ENCODE measurements around the gene LAMA2. TPM values are rescaled to one million over a fixed set of nuclear protein-coding genes. Genes with fewer than 3 reads are reported as not detected.

Gene LAMA2
- total RNA-seq, 1 experiment from 2014 or later = 0.02 TPM

DNA sequence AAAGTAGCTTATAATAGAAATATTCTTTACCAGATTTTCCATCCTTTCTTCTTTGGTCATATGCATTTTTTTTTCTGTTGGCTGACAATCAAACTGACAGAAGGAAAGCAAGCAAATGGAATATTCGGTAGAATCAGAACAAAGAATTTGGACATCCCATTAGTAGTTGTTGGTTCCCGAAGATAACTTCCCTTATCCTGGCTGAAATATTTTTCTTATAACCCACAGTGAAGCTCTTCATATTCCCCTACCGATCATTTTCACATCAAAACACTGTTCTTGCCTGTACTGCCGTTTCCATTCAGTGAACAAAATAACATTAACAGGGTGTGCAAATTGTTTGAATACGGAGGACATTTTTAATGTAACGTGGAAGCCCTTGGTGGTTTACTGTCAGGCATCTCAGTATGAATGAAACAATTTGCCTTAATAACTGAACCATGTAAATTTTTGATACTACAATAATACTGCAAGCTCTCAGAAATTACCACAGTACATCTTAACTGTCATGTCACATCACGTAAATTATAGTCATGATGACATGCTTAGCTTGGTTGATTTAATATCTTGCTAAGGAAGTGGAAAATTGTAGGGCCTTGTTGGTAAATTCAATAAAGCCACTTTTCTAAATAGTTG is 311.5 kb downstream of the LAMA2 start:
- H3K4me3 ChIP-seq (ENCODE audit: low read depth, low read length) = no peak overlapping the region
- H3K27me3 ChIP-seq (replicated peaks; ENCODE audit: control insufficient read depth, insufficient read depth, low read length) = no peaks in the 10 kb centered on the region
- intact Hi-C loops (cut with micrococcal nuclease; ENCODE audit: unreplicated experiment) = no loop called here
- no peaks in the 10 kb centered on the region for H3K9me3 ChIP-seq
- H3K4me1 Mint-ChIP-seq (ENCODE audit: low read depth, unreplicated experiment) = peaks cover 10% of the 10 kb centered on the region
- no peaks in the 10 kb centered on the region for H3K36me3 Mint-ChIP-seq (ENCODE audit: insufficient read depth, unreplicated experiment)
- H3K9me3 Mint-ChIP-seq (ENCODE audit: unreplicated experiment) = no peaks in the 10 kb centered on the region
- TF ChIP-seq CTCF (IDR thresholded peaks at IDR 0.05; ENCODE audit: insufficient read depth in 1 of 2, low read depth in 1 of 2, low read length in 1 of 2, severe bottlenecking in 1 of 2, unreplicated experiment in 1 of 2) = no peak
- POLR2A ChIA-PET = no interaction called here
- H3K4me3 Mint-ChIP-seq (ENCODE audit: unreplicated experiment) = no peak overlapping the region
- no peak for DNase-seq
- peaks cover 12% of the 10 kb centered on the region for H3K4me1 ChIP-seq
- no peaks in the 10 kb centered on the region for H3K36me3 ChIP-seq (ENCODE audit: control insufficient read depth, insufficient read depth, low read length)
- no peaks in the 10 kb centered on the region for H3K27me3 Mint-ChIP-seq (ENCODE audit: insufficient read depth, unreplicated experiment)
- BruUV-seq (replicated peaks) = no TSS peak
- no peak overlapping the region for H3K27ac Mint-ChIP-seq (ENCODE audit: unreplicated experiment)
- CTCF ChIA-PET = no interaction called here

DNA sequence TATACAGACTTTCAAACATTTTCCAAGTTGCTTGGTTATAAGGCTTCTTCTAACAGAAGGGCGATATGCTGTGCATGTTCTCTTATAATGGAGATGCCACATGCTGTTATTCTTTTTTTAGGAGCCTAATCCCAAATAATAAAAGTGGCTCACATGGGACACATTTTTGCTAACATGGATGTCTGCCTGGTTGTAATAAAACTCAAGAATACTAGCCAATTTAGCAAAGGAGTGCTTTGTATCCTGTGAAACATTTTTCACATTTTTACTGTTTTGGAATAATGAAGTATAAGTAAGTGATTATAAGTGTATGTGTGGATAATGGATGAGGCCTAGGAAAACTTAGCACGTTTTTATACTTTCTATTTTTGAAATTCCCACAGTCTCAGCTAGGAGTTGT is 312.2 kb downstream of the LAMA2 start:
- Histone ChIP-seq H3K36me3 (ENCODE audit: control insufficient read depth, insufficient read depth, low read length) (no peaks in the 10 kb centered on the region), H3K9me3 (no peaks in the 10 kb centered on the region), H3K27me3 (replicated peaks; ENCODE audit: control insufficient read depth, insufficient read depth, low read length) (no peaks in the 10 kb centered on the region), H3K4me1 (peaks cover 12% of the 10 kb centered on the region), H3K4me3 (ENCODE audit: low read depth, low read length) (no peak overlapping the region)
- no peaks in the 10 kb centered on the region for H3K27me3 Mint-ChIP-seq (ENCODE audit: insufficient read depth, unreplicated experiment)
- TF ChIP-seq CTCF (IDR thresholded peaks at IDR 0.05; ENCODE audit: insufficient read depth in 1 of 2, low read depth in 1 of 2, low read length in 1 of 2, severe bottlenecking in 1 of 2, unreplicated experiment in 1 of 2) = no peak
- H3K27ac Mint-ChIP-seq (ENCODE audit: unreplicated experiment) = no peak overlapping the region
- no peak for DNase-seq
- H3K4me1 Mint-ChIP-seq (ENCODE audit: low read depth, unreplicated experiment) = peaks cover 10% of the 10 kb centered on the region
- ChIA-PET CTCF (no interaction called here), POLR2A (no interaction called here)
- H3K9me3 Mint-ChIP-seq (ENCODE audit: unreplicated experiment) = no peaks in the 10 kb centered on the region
- intact Hi-C loops (cut with micrococcal nuclease; ENCODE audit: unreplicated experiment) = no loop called here
- H3K4me3 Mint-ChIP-seq (ENCODE audit: unreplicated experiment) = no peak overlapping the region
- H3K36me3 Mint-ChIP-seq (ENCODE audit: insufficient read depth, unreplicated experiment) = no peaks in the 10 kb centered on the region
- no TSS peak for BruUV-seq (replicated peaks)

DNA sequence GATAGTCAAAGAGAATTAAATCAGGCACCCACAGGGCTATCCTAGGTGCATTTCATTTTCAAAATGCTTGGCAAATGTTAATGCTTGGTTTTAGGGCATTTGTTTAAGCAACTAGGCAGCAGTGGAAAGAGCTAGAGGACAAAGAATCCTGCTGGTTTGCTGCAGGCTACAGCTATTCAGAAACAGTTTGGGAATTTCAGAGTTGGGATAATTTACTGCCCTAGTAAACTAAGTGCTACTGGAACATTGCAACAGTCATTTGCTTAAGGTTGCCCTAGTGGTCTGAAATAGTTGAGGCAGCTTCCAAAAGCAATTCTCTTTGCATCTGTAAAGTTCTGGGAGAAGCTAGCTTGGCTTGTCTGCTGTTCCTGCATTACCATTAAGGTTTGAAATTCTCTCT is 312.7 kb downstream of the LAMA2 start:
- intact Hi-C loops (cut with micrococcal nuclease; ENCODE audit: unreplicated experiment) = no loop called here
- H3K27me3 Mint-ChIP-seq (ENCODE audit: insufficient read depth, unreplicated experiment) = no peaks in the 10 kb centered on the region

More for the DNA sequence above, 312.7 kb downstream of the LAMA2 start:
- no peaks in the 10 kb centered on the region for H3K9me3 ChIP-seq
- peaks cover 8% of the 10 kb centered on the region for H3K4me1 Mint-ChIP-seq (ENCODE audit: low read depth, unreplicated experiment)
- no peak for TF ChIP-seq CTCF (IDR thresholded peaks at IDR 0.05; ENCODE audit: insufficient read depth in 1 of 2, low read depth in 1 of 2, low read length in 1 of 2, severe bottlenecking in 1 of 2, unreplicated experiment in 1 of 2)
- no peaks in the 10 kb centered on the region for H3K36me3 Mint-ChIP-seq (ENCODE audit: insufficient read depth, unreplicated experiment)
- no TSS peak for BruUV-seq (replicated peaks)
- POLR2A ChIA-PET = no interaction called here
- CTCF ChIA-PET = no interaction called here
- no peak overlapping the region for H3K4me3 ChIP-seq (ENCODE audit: low read depth, low read length)
- H3K9me3 Mint-ChIP-seq (ENCODE audit: unreplicated experiment) = no peaks in the 10 kb centered on the region
- no peak for DNase-seq
- peaks cover 12% of the 10 kb centered on the region for H3K4me1 ChIP-seq
- H3K27me3 ChIP-seq (replicated peaks; ENCODE audit: control insufficient read depth, insufficient read depth, low read length) = no peaks in the 10 kb centered on the region
- no peaks in the 10 kb centered on the region for H3K36me3 ChIP-seq (ENCODE audit: control insufficient read depth, insufficient read depth, low read length)
- no peak overlapping the region for H3K4me3 Mint-ChIP-seq (ENCODE audit: unreplicated experiment)
- H3K27ac Mint-ChIP-seq (ENCODE audit: unreplicated experiment) = no peak overlapping the region
